Stimulated activated naive CD8-positive, alpha-beta T cell treated with anti-CD3 and anti-CD28 coated beads, Interleukin-15, amount 100 ng/mL, for 72 hours (primary cell): ENCODE results near the gene CEMIP2.
"Not testable (repeated sequence)": the region's sequence is repeated elsewhere in the genome, so short reads cannot be mapped to it uniquely, and the experiment has no call there.

Experiments used
- ATAC-seq: fragments of 150-1000 bp; cut with Tn5 transposase; 2 replicates; pipeline ENCODE4 v1.10.0; 2021; ENCODE audit warnings: mild to moderate bottlenecking, moderate library complexity
- DNase-seq, 2 donors: peaks; one replicate each; pipeline ENCODE4 v3.0.0; 2021 to 2022
- H3K27ac Mint-ChIP-seq, 2 donors: one replicate each; pipeline ENCODE4 v1.8.0; 2022; ENCODE audit warnings: mild to moderate bottlenecking in 2 of 2, mixed read lengths in 2 of 2, moderate library complexity in 2 of 2
- H3K27me3 Mint-ChIP-seq: one replicate; pipeline ENCODE4 v1.8.0; 2022; ENCODE audit warnings: mixed read lengths
- H3K4me1 Mint-ChIP-seq: one replicate; pipeline ENCODE4 v1.8.0; 2022; ENCODE audit warnings: mild to moderate bottlenecking, mixed read lengths
- H3K4me3 Mint-ChIP-seq, 2 donors: one replicate each; pipeline ENCODE4 v1.8.0; 2022; ENCODE audit warnings: mild to moderate bottlenecking in 2 of 2, mixed read lengths in 2 of 2, moderate library complexity in 1 of 2
- H3K9me3 Mint-ChIP-seq, 2 donors: one replicate each; pipeline ENCODE4 v1.8.0; 2022; ENCODE audit warnings: mixed read lengths in 2 of 2

CEMIP2 gene

DNA sequence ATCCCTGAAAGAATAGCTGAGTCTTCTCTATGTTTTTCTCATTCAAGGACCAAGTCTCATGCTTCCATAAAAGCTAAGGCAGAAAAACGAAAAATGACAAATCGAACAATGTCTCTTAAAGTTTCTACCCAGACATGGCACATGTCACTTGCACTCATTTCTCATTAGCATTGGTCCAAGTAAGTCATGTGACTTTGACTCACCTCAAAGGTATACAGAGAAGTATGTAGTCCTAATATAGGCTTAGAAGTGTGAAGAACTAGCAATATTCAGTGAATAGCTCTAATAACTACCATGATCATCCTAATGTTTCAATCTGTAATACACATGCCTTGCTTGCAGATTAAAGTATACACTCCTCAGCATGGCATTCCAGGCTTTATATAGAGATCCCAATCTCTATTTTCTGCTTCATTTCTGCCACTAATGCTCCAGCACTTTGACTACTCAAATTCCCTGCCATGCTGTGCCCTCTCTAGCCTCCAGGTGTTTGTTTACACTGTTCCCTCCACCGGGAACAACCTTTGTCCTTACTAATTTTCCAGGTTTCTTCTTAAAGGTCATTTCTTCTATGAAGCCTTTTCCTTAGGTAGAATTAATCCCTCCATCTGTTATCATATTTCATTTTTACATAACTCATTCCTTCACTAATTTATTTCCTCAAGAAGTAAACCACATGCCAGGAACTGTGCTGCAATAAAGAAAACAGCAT lies 98.9 kb downstream of the CEMIP2 start:
- DNase-seq (no peak), ATAC-seq (no peak)
- no peaks in the 10 kb centered on the region for H3K27me3 Mint-ChIP-seq
- no peak overlapping the region for H3K4me3 Mint-ChIP-seq
- H3K9me3 Mint-ChIP-seq: no peaks in the 10 kb centered on the region
- H3K27ac Mint-ChIP-seq: no peak overlapping the region
- H3K4me1 Mint-ChIP-seq: no peaks in the 10 kb centered on the region

DNA sequence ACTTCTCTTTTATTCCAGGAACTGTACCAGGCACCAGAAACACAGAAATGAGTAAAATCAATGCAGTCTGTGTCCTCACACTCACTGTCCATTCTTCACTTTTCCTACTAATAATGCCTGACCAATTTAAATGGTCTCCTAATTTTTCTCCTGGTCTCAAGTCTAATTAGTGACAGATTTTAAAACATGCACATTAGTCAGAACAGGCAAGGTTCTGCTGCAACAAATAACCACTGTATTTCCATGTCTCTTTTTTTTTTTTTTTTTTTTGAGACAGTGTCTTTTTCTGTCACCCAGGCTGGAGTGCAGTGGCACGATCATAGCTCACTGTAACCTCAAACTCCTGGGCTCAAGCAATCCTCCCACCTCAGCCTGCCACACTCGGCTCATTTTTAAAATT lies 99.6 kb downstream of the CEMIP2 start:
- ATAC-seq (no peak), DNase-seq (no peak)
- no peak overlapping the region for H3K4me3 Mint-ChIP-seq
- no peaks in the 10 kb centered on the region for H3K27me3 Mint-ChIP-seq
- no peaks in the 10 kb centered on the region for H3K4me1 Mint-ChIP-seq
- H3K27ac Mint-ChIP-seq: no peak overlapping the region
- no peaks in the 10 kb centered on the region for H3K9me3 Mint-ChIP-seq

DNA sequence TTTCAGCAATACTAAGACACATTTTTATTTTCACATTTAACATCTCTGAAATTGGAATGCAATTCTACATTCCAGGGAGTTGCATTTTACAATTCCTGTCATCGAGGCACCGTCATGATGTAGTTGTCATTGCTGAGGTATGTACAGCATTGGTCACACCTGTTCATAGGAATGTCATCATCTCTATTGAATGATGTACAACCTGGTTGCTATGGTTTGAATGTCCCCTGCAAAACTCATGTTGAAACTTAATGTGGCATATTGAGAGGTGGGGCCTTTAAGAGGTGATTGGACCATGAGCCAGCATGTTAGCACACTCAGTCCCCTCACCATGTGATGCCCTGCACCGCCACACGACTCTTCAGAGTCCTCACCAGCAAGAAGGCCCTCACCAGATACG lies 103.1 kb downstream of the CEMIP2 start:
- no peaks in the 10 kb centered on the region for H3K9me3 Mint-ChIP-seq
- H3K4me1 Mint-ChIP-seq: no peaks in the 10 kb centered on the region
- DNase-seq (no peak), ATAC-seq (no peak)
- H3K27ac Mint-ChIP-seq: no peak overlapping the region
- no peaks in the 10 kb centered on the region for H3K27me3 Mint-ChIP-seq
- no peak overlapping the region for H3K4me3 Mint-ChIP-seq

DNA sequence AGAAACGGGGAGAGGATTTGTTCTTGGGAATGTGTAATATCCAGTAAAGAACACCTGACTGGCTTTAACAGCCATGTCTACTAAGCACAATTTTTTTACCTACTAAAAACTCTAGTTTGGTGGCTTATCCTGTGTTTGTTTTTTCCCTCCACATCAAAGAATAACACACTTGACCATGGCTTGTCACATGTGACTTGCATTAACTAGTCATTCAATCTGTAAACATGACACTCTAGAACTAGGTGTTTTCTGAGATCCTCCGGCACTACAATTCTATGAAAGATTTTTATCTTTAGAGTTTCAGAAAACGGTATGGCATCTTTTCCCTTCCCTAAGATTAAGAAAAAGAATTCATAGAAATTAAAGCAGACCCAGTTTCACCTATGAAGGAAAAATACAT lies 103.7 kb downstream of the CEMIP2 start:
- H3K4me1 Mint-ChIP-seq: no peaks in the 10 kb centered on the region
- DNase-seq (no peak), ATAC-seq (no peak)
- H3K9me3 Mint-ChIP-seq: no peaks in the 10 kb centered on the region
- H3K27ac Mint-ChIP-seq: no peak overlapping the region
- no peak overlapping the region for H3K4me3 Mint-ChIP-seq
- no peaks in the 10 kb centered on the region for H3K27me3 Mint-ChIP-seq

DNA sequence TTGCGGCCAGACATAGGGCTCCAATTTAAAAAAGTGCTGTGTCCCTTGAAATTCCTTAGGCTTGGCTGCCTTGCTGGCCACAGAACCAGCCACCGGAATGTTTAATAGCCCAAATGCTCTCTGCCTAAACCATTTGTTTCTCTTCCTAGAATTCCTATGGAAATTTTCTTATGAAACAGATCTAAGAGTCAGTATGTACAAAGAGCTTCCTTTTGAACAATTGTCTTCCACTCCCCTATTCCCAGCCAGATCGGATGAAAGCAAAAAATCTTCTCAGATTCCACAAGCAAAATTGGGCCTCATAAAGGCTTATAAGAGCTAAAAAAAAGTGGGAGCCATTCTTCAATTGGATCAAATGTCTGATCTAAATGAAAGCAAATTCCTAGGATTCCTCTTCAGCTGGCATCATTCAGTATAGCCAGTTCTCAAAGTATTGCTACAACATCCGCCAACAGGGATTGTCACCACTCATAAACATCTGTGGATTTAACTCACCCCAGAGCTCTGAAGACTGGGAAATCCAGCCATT lies 104.3 kb downstream of the CEMIP2 start:
- DNase-seq (no peak), ATAC-seq (no peak)
- no peaks in the 10 kb centered on the region for H3K9me3 Mint-ChIP-seq
- no peaks in the 10 kb centered on the region for H3K4me1 Mint-ChIP-seq
- H3K4me3 Mint-ChIP-seq: no peak overlapping the region
- H3K27me3 Mint-ChIP-seq: no peaks in the 10 kb centered on the region
- no peak overlapping the region for H3K27ac Mint-ChIP-seq

DNA sequence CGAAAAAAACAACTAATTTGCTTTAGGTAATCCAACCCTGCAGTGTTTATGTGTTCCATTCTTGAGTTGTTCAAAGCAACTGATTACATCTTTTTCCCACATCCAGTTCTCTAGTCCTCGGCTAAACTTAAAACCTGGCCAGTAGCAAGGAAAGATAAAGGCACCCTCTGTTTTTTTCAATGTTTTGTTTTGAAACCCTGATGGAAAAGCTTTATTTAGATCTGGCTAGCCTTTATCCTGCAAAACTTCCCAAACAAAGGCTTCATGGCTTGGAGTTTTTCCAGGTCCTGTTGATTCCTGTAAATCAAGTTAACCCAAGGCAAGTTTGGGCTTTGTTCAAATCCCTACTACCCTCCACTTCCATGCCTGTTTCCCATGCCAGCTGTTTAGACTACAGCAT lies 105.1 kb downstream of the CEMIP2 start:
- Mint-ChIP-seq H3K9me3 (peaks cover 2% of the 10 kb centered on the region in 2 donors), H3K27ac (no peak overlapping the region), H3K4me1 (no peaks in the 10 kb centered on the region), H3K4me3 (no peak overlapping the region), H3K27me3 (no peaks in the 10 kb centered on the region)
- ATAC-seq: no peak
- DNase-seq: no peak

DNA sequence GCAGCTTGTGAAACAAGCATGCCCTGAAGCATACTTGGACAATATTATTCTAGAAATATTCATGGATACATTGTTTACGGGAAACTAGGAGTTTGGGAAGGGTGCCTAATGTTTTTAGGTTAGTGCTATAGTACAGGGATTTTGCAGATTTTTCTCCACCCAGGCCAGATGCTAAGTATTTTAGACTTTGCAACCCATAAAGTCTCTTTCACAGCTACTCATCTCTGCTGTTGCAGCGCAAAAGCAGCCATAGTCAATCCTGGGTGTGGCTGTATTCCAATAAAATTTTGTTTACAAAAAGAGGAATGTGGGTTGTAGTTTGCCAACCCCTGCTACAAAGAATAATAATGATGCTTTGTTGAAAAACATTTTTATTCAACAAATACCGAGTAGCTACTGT lies 106.2 kb downstream of the CEMIP2 start:
- DNase-seq: no peak
- no peak overlapping the region for H3K27ac Mint-ChIP-seq
- no peaks in the 10 kb centered on the region for H3K4me1 Mint-ChIP-seq
- no peaks in the 10 kb centered on the region for H3K27me3 Mint-ChIP-seq
- no peak overlapping the region for H3K4me3 Mint-ChIP-seq
- no peak for ATAC-seq
- peaks cover 13% of the 10 kb centered on the region in 2 donors for H3K9me3 Mint-ChIP-seq

DNA sequence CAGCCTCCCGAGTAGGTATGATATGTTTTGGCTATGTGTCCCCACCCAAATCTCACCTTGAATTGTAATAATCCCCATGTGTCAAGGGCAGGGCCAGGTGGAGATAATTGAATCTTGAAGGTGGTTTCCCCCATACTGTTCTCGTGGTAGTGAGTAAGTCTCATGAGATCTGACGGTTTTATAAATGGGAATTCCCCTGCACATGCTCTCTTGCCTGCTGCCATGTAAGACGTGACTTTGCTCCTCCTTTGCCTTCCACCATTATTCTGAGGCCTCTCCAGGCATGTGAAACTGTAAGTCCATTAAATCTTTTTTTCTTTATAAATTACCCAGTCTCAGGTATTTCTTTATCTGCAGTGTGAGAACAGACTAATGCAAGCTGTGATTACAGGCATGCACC lies 111.0 kb downstream of the CEMIP2 start:
- not testable (repeated sequence) for ATAC-seq, H3K4me1 Mint-ChIP-seq, H3K27ac Mint-ChIP-seq, H3K27me3 Mint-ChIP-seq, DNase-seq, H3K4me3 Mint-ChIP-seq
- peaks cover 15 to 18% of the 10 kb centered on the region in 2 donors for H3K9me3 Mint-ChIP-seq

DNA sequence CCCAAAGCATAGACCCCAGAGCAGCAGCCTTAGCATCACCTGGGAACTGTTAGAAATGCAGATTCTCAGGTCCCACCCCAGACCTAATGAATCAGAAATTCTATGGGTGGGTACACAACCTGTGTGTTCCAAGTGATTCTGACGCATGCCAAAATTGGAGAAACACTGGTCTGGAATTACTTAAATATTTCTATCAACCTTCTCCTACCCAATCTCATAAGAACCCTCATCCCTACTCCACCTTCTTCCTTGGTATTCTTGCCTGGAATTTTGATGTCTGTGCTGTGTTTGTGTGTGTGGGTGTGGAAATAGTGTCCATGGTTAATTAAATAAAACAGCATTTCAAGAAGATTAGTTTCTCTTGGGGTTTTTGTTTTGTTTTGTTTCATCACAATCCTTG lies 111.8 kb downstream of the CEMIP2 start:
- ATAC-seq: no peak
- Mint-ChIP-seq H3K27me3 (no peaks in the 10 kb centered on the region), H3K27ac (no peak overlapping the region), H3K4me3 (no peak overlapping the region), H3K9me3 (peaks cover 15 to 18% of the 10 kb centered on the region in 2 donors), H3K4me1 (no peaks in the 10 kb centered on the region)
- DNase-seq: no peak

DNA sequence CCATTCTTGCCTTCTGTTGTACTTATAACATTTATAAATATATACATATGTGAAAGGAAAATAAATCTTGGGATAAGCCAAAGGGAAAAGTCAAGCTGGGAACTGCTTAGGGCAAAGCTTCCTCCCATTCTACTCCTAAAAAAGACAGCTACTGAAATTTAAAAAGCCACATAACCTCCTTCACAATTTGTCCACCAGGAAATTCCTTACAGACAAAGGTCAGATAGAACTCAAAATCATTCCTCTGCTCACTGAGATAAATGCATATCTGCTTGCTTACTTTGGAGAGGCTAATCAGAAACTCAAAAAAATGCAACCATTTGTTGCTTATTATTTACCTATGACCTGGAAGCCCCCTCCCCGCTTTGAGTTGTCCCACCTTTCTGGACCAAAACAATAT lies 112.5 kb downstream of the CEMIP2 start:
- Mint-ChIP-seq H3K4me1 (no peaks in the 10 kb centered on the region), H3K27ac (no peak overlapping the region), H3K27me3 (no peaks in the 10 kb centered on the region), H3K4me3 (no peak overlapping the region), H3K9me3 (peaks cover 15 to 18% of the 10 kb centered on the region in 2 donors)
- DNase-seq: no peak
- ATAC-seq: no peak

DNA sequence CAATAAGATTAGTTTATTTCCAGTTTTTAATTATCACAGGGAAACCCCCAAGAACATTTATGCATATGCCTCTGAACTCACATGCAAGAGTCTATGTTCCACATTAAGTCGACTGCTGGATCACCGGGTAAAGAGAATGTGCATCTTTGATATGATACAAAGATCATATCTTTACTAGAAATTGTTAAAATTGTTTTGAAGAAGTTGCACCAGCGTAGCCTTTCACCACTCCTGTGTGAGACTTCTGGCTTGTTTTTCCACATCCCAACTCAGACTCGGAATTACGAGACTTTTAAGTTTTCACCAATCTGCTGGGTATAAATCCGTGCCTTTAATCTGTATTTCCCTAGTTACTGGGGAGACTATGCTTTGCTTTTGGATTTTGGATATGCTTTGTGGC lies 113.2 kb downstream of the CEMIP2 start:
- no peak for ATAC-seq
- no peaks in the 10 kb centered on the region for H3K4me1 Mint-ChIP-seq
- no peak overlapping the region for H3K27ac Mint-ChIP-seq
- peaks cover 15 to 18% of the 10 kb centered on the region in 2 donors for H3K9me3 Mint-ChIP-seq
- DNase-seq: no peak
- no peak overlapping the region for H3K4me3 Mint-ChIP-seq
- H3K27me3 Mint-ChIP-seq: no peaks in the 10 kb centered on the region

DNA sequence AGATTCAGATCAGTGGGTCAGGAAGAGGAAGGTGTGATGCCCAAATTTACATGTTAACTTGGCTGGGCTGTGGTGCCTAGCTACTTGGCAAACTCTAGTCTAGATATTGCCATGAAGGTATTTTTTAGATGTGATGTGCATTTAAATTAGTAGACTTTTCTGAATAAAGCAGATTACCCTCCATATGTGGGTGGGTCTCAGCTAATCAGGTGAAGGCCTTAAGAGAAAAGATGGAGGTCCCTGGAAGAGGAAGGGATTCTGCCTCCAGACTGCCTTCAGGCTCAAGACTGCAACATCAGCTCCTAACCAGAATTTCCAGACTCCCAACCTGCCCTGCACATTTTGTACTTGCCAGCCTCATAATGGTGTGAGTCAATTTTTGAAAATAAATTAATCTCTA lies 115.8 kb downstream of the CEMIP2 start:
- DNase-seq (no peak), ATAC-seq (no peak)
- no peak overlapping the region for H3K27ac Mint-ChIP-seq
- peaks cover 2% of the 10 kb centered on the region for H3K4me1 Mint-ChIP-seq
- no peak overlapping the region for H3K4me3 Mint-ChIP-seq
- H3K9me3 Mint-ChIP-seq: peaks cover 6 to 9% of the 10 kb centered on the region in 2 donors
- no peaks in the 10 kb centered on the region for H3K27me3 Mint-ChIP-seq

DNA sequence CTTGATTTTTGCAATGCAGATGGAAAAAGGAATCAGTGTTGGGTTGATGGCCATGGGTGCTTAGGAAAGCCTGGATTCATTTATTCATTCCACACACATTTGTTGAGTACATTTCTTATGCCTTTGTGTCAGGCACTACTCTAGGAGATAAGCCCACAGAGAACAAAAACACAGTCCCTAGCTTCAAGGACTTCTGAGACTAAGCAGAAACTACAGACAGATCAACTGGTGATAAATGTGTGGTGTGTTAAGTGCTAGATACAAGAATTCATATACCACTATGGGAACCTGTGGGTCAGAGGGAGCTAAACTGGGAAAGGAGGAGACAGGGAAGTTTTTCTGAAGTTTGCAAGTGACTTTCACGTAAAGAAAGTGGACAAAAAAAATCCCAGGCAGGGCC lies 119.9 kb downstream of the CEMIP2 start:
- peaks cover 8% of the 10 kb centered on the region for H3K27me3 Mint-ChIP-seq
- no peak overlapping the region for H3K27ac Mint-ChIP-seq
- peaks cover 8% of the 10 kb centered on the region for H3K4me1 Mint-ChIP-seq
- no peak for ATAC-seq
- H3K4me3 Mint-ChIP-seq: no peak overlapping the region
- H3K9me3 Mint-ChIP-seq: peaks cover 0 to 4% of the 10 kb centered on the region in 2 donors
- no peak for DNase-seq

DNA sequence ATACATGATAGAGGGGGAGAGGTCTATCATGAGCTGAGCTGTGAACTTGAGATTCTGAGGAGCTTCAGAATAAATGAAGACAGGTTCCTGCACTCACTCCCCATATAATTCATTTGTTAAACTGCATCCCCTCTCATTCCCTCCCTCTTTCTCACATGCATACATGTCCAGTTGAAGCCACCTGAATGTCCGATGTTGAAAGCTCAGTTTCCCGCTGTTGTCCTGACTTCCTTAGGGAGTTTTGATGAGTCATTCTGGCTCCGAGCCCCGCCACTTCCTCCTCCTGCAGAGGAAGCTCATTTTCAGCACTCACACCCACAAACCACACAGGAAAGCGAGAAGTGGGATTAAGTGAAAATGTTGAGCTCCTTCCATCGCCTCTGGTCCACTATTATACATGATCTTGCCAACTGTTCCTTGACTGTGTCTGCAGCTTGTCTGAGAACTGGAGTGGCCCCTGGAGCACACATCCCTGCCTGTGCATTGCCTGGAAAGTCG lies 121.2 kb downstream of the CEMIP2 start:
- Mint-ChIP-seq H3K27ac (no peak overlapping the region), H3K4me1 (peaks cover 8% of the 10 kb centered on the region), H3K27me3 (peaks cover 8% of the 10 kb centered on the region), H3K9me3 (peaks cover 0 to 4% of the 10 kb centered on the region in 2 donors), H3K4me3 (peak overlapping the region; percentile 52 to 58)
- DNase-seq (no peak), ATAC-seq (no peak)

DNA sequence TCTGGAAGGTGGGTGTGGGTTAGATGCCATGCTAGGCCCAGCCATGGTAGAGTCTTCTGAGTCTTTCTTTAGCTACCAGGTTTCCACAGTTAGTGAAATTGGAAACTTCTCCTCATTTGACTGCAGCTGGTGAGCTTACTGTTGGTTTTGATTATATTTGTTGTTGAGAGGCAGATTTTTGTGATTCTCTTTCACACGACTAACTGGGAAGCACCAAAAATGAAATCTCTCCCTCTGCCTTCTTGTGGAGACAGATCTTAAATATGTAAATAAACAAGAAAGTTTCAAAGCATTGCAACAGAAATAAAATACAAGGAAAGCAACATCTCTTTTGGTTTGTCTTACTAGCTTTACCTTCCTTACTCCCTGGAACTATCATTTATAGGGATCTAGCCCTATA lies 122.2 kb downstream of the CEMIP2 start:
- Mint-ChIP-seq H3K9me3 (peaks cover 0 to 4% of the 10 kb centered on the region in 2 donors), H3K4me3 (no peak overlapping the region), H3K27ac (peak overlapping the region in 1 of 2 donors; percentile 10), H3K27me3 (peaks cover 8% of the 10 kb centered on the region), H3K4me1 (peaks cover 8% of the 10 kb centered on the region)
- ATAC-seq (no peak), DNase-seq (no peak)

DNA sequence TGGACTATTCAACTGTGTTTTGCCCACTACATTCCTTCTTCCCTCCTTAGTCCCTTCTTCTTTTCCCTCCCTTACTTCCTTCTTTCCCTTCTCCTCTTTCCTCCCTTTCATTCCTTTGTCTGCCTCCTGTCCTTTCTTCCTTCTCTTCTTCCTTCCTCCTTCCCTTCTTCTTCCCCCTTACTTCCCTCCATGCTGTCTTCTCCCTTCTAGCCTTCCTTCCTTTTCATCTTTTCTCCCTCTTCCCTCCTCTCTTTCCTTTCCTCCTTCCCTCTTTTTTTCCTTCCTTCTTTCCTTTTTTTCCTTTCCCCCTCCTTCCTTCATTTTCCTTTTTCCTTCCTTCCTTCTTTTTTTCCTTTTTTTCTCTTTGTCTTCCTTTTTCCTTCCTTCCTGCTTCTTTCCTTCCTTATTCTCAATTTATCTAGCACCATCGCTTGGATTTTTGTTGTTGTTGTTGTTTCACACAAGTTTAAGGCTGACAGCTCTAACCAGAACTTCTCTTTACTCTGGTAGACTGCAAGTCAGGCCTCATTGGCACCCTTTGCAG lies 123.4 kb downstream of the CEMIP2 start:
- H3K9me3 Mint-ChIP-seq: peaks cover 0 to 4% of the 10 kb centered on the region in 2 donors
- H3K4me1 Mint-ChIP-seq: peaks cover 8% of the 10 kb centered on the region
- ATAC-seq: no peak
- H3K27ac Mint-ChIP-seq: no peak overlapping the region
- H3K4me3 Mint-ChIP-seq: no peak overlapping the region
- no peak for DNase-seq
- H3K27me3 Mint-ChIP-seq: peaks cover 8% of the 10 kb centered on the region
